SK-N-MC (cell line): ENCODE results near the gene ITGA8.

ENCODE experiments used
- EZH2 ChIP-seq: fragments of 200-600 bp; sonication (generic); IDR thresholded peaks from one replicate; pipeline ENCODE4 v1.6.1; 2017; ENCODE audit warnings: antibody characterized with exemption
- POLR2AphosphoS5 ChIP-seq: IDR thresholded peaks from 2 replicates; pipeline ENCODE4 v1.6.1; 2012; ENCODE audit warnings: mild to moderate bottlenecking, low read depth, low read length, borderline replicate concordance

DNA sequence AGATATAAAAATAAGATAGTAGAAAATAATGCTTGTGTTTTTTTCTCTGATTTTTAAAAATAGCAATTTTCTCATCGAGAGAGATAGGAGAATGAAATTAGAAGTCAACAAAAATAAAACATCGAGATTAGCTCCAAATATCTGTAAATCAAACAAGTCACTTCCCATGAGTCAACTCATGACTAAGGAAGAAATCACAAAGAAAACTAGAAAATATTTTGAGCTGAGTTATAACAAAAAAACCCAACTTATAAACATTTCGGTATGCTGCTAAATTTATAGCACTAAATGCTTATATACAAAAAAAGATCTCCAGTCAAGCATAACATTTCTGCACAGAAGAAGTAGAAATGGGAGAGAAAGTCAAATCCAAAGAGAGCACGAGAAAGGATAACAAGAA lies 140.1 kb downstream of the ITGA8 start:
- no peak for TF ChIP-seq EZH2
- TF ChIP-seq POLR2AphosphoS5: no peak
